Measurements from ENCODE around the gene ACOT7.

- TF ChIP-seq CTCF (IDR thresholded peaks at IDR 0.05) (no peak), POLR2A (IDR thresholded peaks at IDR 0.05) (no peak), POLR2AphosphoS5 (IDR thresholded peaks at IDR 0.05) (no peak)
Observed at GRCh38 chr1:6331543-6332273, 61.9 kb downstream of the ACOT7 start.

Measured in breast epithelium (tissue), 3 donors.